Measurements from ENCODE around the gene RICTOR. TPM values are rescaled to one million over a fixed set of nuclear protein-coding genes. Genes with fewer than 3 reads are reported as not detected.

Gene RICTOR
- total and polyA plus RNA-seq, 2 of the 4 experiments (the other 2 are of a cell fraction) = 4.1 to 35.7 TPM

DNA sequence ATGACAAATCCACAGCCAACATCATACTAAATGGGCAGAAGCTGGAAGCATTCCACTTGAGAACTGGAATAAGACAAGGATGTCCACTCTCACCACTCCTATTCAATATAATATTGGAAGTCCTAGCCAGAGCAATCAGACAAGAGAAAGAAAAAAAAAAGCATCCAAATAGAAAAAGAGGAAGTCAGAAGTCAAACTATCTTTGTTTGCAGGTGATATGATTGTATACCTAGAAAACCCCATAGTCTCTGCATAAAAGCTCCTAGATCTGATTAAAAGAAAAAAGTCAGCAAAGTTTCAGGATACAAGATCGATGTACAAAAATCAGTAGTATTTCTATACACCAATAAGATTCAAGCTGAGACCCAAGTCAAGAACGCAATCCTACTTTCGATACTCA is 162.3 kb downstream of the RICTOR start:
- no peaks in the 10 kb centered on the region for H4K20me1 ChIP-seq (ENCODE audit: insufficient read depth, low read length)
- H3K14ac ChIP-seq (replicated peaks; ENCODE audit: low read depth, low read length) = no peak overlapping the region
- no peak overlapping the region for H3K18ac ChIP-seq (ENCODE audit: low read depth, low read length)
- no peaks in the 10 kb centered on the region for H3K27me3 ChIP-seq (ENCODE audit: control insufficient read depth, insufficient read depth, low read length)
- H3K4me2 ChIP-seq (ENCODE audit: low read depth, low read length) = no peak overlapping the region
- no peak overlapping the region for H3K9ac ChIP-seq (ENCODE audit: low read depth, low read length)
- H4K5ac ChIP-seq (ENCODE audit: low read depth, low read length) = no peak overlapping the region
- peaks cover 27% of the 10 kb centered on the region for H3K36me3 ChIP-seq (ENCODE audit: control insufficient read depth, insufficient read depth, low read length)
- intact Hi-C loops (cut with micrococcal nuclease) (no loop called here), dilution Hi-C loops (cut with HindIII; ENCODE audit: low sequenced_read_pairs, unreplicated experiment) (no loop called here), in situ Hi-C loops (cut with MboI; ENCODE audit: low sequenced_read_pairs) (no loop called here)
- peaks cover 4% of the 10 kb centered on the region for H3K9me3 ChIP-seq (ENCODE audit: control insufficient read depth, insufficient read depth, low read length)
- H3K4me1 ChIP-seq (ENCODE audit: control insufficient read depth, insufficient read depth, low read length) = no peaks in the 10 kb centered on the region
- peaks cover 7 to 12% of the 10 kb centered on the region in 2 experiments for H3K79me1 ChIP-seq (ENCODE audit: low read depth in 1 of 2, low read length in 2 of 2)
- ATAC-seq (ENCODE audit: low read depth) = no peak
- POLR2A ChIA-PET (ENCODE audit: unreplicated experiment) = interaction anchor here (0.6 kb wide), 1 partner anchor 496 kb away, joined by 4 read pairs; no protein-coding TSS in a partner anchor
- no peak overlapping the region for H2BK20ac ChIP-seq (ENCODE audit: low read depth, low read length)
- H3K23ac ChIP-seq (ENCODE audit: low read depth, low read length) = no peak overlapping the region
- H3K9me1 ChIP-seq (ENCODE audit: insufficient read depth, low read length) = peaks cover 7% of the 10 kb centered on the region
- DNase-seq = no peak
- no peak overlapping the region for H4K91ac ChIP-seq (ENCODE audit: insufficient read depth, low read depth, low read length)
- no peak overlapping the region for H2AK5ac ChIP-seq (ENCODE audit: low read depth, low read length)
- no peak overlapping the region for H2AK9ac ChIP-seq (replicated peaks; ENCODE audit: low read depth, low read length, poor library complexity)
- no peak overlapping the region for H3K27ac ChIP-seq (ENCODE audit: insufficient read depth, low read length)
- H3K4ac ChIP-seq (ENCODE audit: low read depth, low read length) = no peak overlapping the region
- WGBS, 2 experiments (ENCODE audit: extremely low coverage in 2 of 2, insufficient read length in 1 of 2) = no CpG with 5 or more reads among the region's 3 CpGs
- H2BK120ac ChIP-seq (ENCODE audit: low read depth, low read length) = no peak overlapping the region
- CTCF ChIA-PET = no interaction called here
- no peak overlapping the region for H2BK5ac ChIP-seq (ENCODE audit: low read depth, low read length, poor library complexity, severe bottlenecking)
- H2AFZ ChIP-seq (replicated peaks; ENCODE audit: low read length, poor library complexity) = no peak overlapping the region
- H4K8ac ChIP-seq (ENCODE audit: low read depth in 2 of 2, low read length in 2 of 2) = no peak overlapping the region
- H3K4me3 ChIP-seq (ENCODE audit: insufficient read depth, low read depth, low read length) = no peak overlapping the region
- H3K56ac ChIP-seq (ENCODE audit: extremely low read depth, insufficient read depth, low read length) = no peak overlapping the region
- TF ChIP-seq CEBPB (IDR thresholded peaks at IDR 0.05; ENCODE audit: low read depth, low read length) (no peak), MXI1 (IDR thresholded peaks at IDR 0.05; ENCODE audit: borderline replicate concordance, low read depth, low read length) (no peak), FOS (IDR thresholded peaks at IDR 0.05; ENCODE audit: low read depth, low read length) (no peak), NFE2L2 (IDR thresholded peaks at IDR 0.05; ENCODE audit: low read depth, low read length) (no peak), POLR2A (IDR thresholded peaks at IDR 0.05; ENCODE audit: low read depth, low read length) (no peak), CHD1 (IDR thresholded peaks at IDR 0.05; ENCODE audit: low read depth, low read length) (no peak), MAZ (IDR thresholded peaks at IDR 0.05; ENCODE audit: borderline replicate concordance, low read depth, low read length) (no peak), SMC3 (IDR thresholded peaks at IDR 0.05; ENCODE audit: low read depth, low read length) (no peak), RCOR1 (IDR thresholded peaks at IDR 0.05; ENCODE audit: insufficient replicate concordance, low read length) (no peak), RAD21 (IDR thresholded peaks at IDR 0.05; ENCODE audit: low read length) (no peak), BHLHE40 (IDR thresholded peaks at IDR 0.05; ENCODE audit: low read depth, low read length) (no peak), MAFK (IDR thresholded peaks at IDR 0.05; ENCODE audit: low read depth, low read length) (no peak), RFX5 (IDR thresholded peaks at IDR 0.05; ENCODE audit: low read depth, low read length) (no peak)
- TF ChIP-seq, protein P1, sequence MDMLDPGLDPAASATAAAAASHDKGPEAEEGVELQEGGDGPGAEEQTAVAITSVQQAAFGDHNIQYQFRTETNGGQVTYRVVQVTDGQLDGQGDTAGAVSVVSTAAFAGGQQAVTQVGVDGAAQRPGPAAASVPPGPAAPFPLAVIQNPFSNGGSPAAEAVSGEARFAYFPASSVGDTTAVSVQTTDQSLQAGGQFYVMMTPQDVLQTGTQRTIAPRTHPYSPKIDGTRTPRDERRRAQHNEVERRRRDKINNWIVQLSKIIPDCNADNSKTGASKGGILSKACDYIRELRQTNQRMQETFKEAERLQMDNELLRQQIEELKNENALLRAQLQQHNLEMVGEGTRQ (IDR thresholded peaks at IDR 0.05; ENCODE audit: low read depth, low read length) = no peak
- TF ChIP-seq, protein P2, sequence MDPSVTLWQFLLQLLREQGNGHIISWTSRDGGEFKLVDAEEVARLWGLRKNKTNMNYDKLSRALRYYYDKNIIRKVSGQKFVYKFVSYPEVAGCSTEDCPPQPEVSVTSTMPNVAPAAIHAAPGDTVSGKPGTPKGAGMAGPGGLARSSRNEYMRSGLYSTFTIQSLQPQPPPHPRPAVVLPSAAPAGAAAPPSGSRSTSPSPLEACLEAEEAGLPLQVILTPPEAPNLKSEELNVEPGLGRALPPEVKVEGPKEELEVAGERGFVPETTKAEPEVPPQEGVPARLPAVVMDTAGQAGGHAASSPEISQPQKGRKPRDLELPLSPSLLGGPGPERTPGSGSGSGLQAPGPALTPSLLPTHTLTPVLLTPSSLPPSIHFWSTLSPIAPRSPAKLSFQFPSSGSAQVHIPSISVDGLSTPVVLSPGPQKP (IDR thresholded peaks at IDR 0.05; ENCODE audit: borderline replicate concordance, low read depth, low read length) = no peak
- TF ChIP-seq, protein P3, sequence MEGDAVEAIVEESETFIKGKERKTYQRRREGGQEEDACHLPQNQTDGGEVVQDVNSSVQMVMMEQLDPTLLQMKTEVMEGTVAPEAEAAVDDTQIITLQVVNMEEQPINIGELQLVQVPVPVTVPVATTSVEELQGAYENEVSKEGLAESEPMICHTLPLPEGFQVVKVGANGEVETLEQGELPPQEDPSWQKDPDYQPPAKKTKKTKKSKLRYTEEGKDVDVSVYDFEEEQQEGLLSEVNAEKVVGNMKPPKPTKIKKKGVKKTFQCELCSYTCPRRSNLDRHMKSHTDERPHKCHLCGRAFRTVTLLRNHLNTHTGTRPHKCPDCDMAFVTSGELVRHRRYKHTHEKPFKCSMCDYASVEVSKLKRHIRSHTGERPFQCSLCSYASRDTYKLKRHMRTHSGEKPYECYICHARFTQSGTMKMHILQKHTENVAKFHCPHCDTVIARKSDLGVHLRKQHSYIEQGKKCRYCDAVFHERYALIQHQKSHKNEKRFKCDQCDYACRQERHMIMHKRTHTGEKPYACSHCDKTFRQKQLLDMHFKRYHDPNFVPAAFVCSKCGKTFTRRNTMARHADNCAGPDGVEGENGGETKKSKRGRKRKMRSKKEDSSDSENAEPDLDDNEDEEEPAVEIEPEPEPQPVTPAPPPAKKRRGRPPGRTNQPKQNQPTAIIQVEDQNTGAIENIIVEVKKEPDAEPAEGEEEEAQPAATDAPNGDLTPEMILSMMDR (conservative IDR thresholded peaks at IDR 0.05; ENCODE audit: low read depth, low read length) = no peak
- no TSS peak for BruUV-seq (replicated peaks)
- H2BK15ac ChIP-seq (ENCODE audit: low read depth, low read length) = no peak overlapping the region
